ENCODE measurements around the gene KDM4C.

DNA sequence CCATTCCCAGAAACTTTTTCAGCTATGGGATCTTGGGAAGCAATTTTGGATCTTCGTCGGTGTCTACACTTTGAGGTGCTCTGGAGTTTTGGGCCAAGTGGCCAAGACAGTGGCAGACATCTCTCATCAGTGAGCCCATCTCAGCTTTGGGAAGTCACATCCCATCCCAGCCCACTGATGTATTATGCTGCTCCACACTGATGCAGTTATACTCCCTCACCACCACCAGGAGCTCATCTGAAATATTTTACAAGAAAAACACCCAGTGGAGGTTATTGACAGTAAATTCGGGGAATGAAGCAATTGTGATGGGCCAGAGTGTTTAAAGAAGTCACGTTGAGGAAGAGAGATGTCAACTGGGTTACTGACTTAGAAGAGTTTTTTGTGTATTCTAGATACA is 378.0 kb downstream of the KDM4C start:
- TF ChIP-seq, protein P1, sequence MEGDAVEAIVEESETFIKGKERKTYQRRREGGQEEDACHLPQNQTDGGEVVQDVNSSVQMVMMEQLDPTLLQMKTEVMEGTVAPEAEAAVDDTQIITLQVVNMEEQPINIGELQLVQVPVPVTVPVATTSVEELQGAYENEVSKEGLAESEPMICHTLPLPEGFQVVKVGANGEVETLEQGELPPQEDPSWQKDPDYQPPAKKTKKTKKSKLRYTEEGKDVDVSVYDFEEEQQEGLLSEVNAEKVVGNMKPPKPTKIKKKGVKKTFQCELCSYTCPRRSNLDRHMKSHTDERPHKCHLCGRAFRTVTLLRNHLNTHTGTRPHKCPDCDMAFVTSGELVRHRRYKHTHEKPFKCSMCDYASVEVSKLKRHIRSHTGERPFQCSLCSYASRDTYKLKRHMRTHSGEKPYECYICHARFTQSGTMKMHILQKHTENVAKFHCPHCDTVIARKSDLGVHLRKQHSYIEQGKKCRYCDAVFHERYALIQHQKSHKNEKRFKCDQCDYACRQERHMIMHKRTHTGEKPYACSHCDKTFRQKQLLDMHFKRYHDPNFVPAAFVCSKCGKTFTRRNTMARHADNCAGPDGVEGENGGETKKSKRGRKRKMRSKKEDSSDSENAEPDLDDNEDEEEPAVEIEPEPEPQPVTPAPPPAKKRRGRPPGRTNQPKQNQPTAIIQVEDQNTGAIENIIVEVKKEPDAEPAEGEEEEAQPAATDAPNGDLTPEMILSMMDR (IDR thresholded peaks at IDR 0.05; ENCODE audit: insufficient read depth, low read length, poor library complexity, severe bottlenecking) = no peak
- TF ChIP-seq EZH2phosphoT487 (conservative IDR thresholded peaks at IDR 0.05; ENCODE audit: low read length) = no peak

All from SU-DHL-6 (cell line).